Activated naive CD4-positive, alpha-beta T cell treated with anti-CD3 and anti-CD28 coated beads, Interleukin-2, amount 50 U/mL, for 16 hours (primary cell): ENCODE data around the gene CLRN2.

Experiments
- DNase-seq: peaks from one replicate; pipeline ENCODE4 v3.0.0-alpha.2; 2020

CLRN2 gene

GRCh38 chr4:17514865-17515264 lies at the start of gene CLRN2:
Gene CLRN2 (plus strand): TSS chr4:17515165. CDS start chr4:17515267, 102 bp downstream.
- DNase-seq: no peak

- no peak for DNase-seq
These were observed 46.2 kb upstream of the CLRN2 start for GRCh38 chr4:17468619-17469221.

- DNase-seq: no peak
These were observed 44.9 kb upstream of the CLRN2 start for GRCh38 chr4:17469931-17470674.

GRCh38 chr4:17475481-17475880 lies 39.5 kb upstream of the CLRN2 start:
- DNase-seq: no peak

GRCh38 chr4:17476853-17477252 lies 38.1 kb upstream of the CLRN2 start:
- DNase-seq: no peak

GRCh38 chr4:17477774-17478472 lies 37.0 kb upstream of the CLRN2 start:
- DNase-seq: no peak

- DNase-seq: no peak
These were observed 34.6 kb upstream of the CLRN2 start for GRCh38 chr4:17480210-17480927.

- no peak for DNase-seq
These were observed 34.0 kb upstream of the CLRN2 start for GRCh38 chr4:17480955-17481354.

GRCh38 chr4:17482716-17483115 lies 32.2 kb upstream of the CLRN2 start:
- DNase-seq: no peak

- no peak for DNase-seq
These were observed 25.8 kb upstream of the CLRN2 start for GRCh38 chr4:17489123-17489522.

GRCh38 chr4:17489721-17490120 lies 25.2 kb upstream of the CLRN2 start:
- no peak for DNase-seq

GRCh38 chr4:17490575-17491059 lies 24.3 kb upstream of the CLRN2 start:
- no peak for DNase-seq

GRCh38 chr4:17491196-17491595 lies 23.8 kb upstream of the CLRN2 start:
- no peak for DNase-seq

GRCh38 chr4:17492058-17492741 lies 22.8 kb upstream of the CLRN2 start:
- DNase-seq: no peak

- DNase-seq: no peak
These were observed 22.1 kb upstream of the CLRN2 start for GRCh38 chr4:17492876-17493275.

GRCh38 chr4:17493619-17494018 lies 21.3 kb upstream of the CLRN2 start:
- no peak for DNase-seq

- peak; percentile 17 for DNase-seq
These were observed 20.4 kb upstream of the CLRN2 start for GRCh38 chr4:17494258-17495190.

GRCh38 chr4:17497890-17498523 lies 17.0 kb upstream of the CLRN2 start:
- DNase-seq: no peak

GRCh38 chr4:17500574-17500973 lies 14.4 kb upstream of the CLRN2 start:
- DNase-seq: no peak

- no peak for DNase-seq
These were observed 12.2 kb upstream of the CLRN2 start for GRCh38 chr4:17502756-17503155.

- no peak for DNase-seq
These were observed 10.9 kb upstream of the CLRN2 start for GRCh38 chr4:17504081-17504480.
